ENCODE measurements around the gene TMEM255B.

The TMEM255B gene

GRCh38 chr13:113766035-113766800 is 7.2 kb downstream of the TMEM255B start:
- no peak for TF ChIP-seq ZFX (IDR thresholded peaks at IDR 0.05)
- TF ChIP-seq CTCF (conservative IDR thresholded peaks at IDR 0.05) = no peak
- H3K27ac ChIP-seq = no peak overlapping the region

GRCh38 chr13:113767366-113767765 is 8.3 kb downstream of the TMEM255B start:
- TF ChIP-seq CTCF (conservative IDR thresholded peaks at IDR 0.05) = no peak
- TF ChIP-seq ZFX (IDR thresholded peaks at IDR 0.05) = no peak

GRCh38 chr13:113768018-113768905 is 9.2 kb downstream of the TMEM255B start:
- TF ChIP-seq CTCF (conservative IDR thresholded peaks at IDR 0.05) = no peak
- no peak for TF ChIP-seq ZFX (IDR thresholded peaks at IDR 0.05)
- H3K27ac ChIP-seq = no peak overlapping the region

More at GRCh38 chr13:113767366-113767765, 8.3 kb downstream of the TMEM255B start:
- no peak overlapping the region for H3K27ac ChIP-seq

- no peak for TF ChIP-seq ZFX (IDR thresholded peaks at IDR 0.05)
- no peak for TF ChIP-seq CTCF (conservative IDR thresholded peaks at IDR 0.05)
Measured at GRCh38 chr13:113769106-113769505, 10.1 kb downstream of the TMEM255B start.

GRCh38 chr13:113769881-113770280 is 10.9 kb downstream of the TMEM255B start:
- TF ChIP-seq CTCF (conservative IDR thresholded peaks at IDR 0.05) (no peak), ZFX (IDR thresholded peaks at IDR 0.05) (no peak)
- H3K27ac ChIP-seq = no peak overlapping the region

More at GRCh38 chr13:113769106-113769505, 10.1 kb downstream of the TMEM255B start:
- no peak overlapping the region for H3K27ac ChIP-seq

GRCh38 chr13:113770441-113770840 is 11.4 kb downstream of the TMEM255B start:
- TF ChIP-seq CTCF (conservative IDR thresholded peaks at IDR 0.05) = no peak
- no peak for TF ChIP-seq ZFX (IDR thresholded peaks at IDR 0.05)
- H3K27ac ChIP-seq = no peak overlapping the region

GRCh38 chr13:113770937-113771336 is 11.9 kb downstream of the TMEM255B start:
- H3K27ac ChIP-seq = no peak overlapping the region
- TF ChIP-seq ZFX (IDR thresholded peaks at IDR 0.05) = no peak
- TF ChIP-seq CTCF (conservative IDR thresholded peaks at IDR 0.05) = no peak
